ENCODE measurements around the gene ARHGAP28. TPM values are rescaled to one million over a fixed set of nuclear protein-coding genes. Genes with fewer than 3 reads are reported as not detected.

The ARHGAP28 gene
- total RNA-seq, 1 experiment from 2014 or later: 9.2 TPM

- Histone ChIP-seq H3K56ac (ENCODE audit: insufficient read length, low read depth, low read length) (no peak overlapping the region), H4K8ac (replicated peaks; ENCODE audit: insufficient read length, low read depth, low read length) (no peak overlapping the region), H3K9ac (ENCODE audit: extremely low read depth, insufficient read length, low read length) (no peak overlapping the region), H2BK12ac (ENCODE audit: insufficient read length, low read depth, low read length) (no peak overlapping the region), H3K79me2 (ENCODE audit: insufficient read depth, low read length) (no peaks in the 10 kb centered on the region), H4K5ac (ENCODE audit: insufficient read length, low read depth, low read length) (no peak overlapping the region), H3K14ac (ENCODE audit: insufficient read depth, low read length) (no peak overlapping the region), H3K27ac (ENCODE audit: insufficient read length, low read depth, low read length) (no peak overlapping the region), H2AK5ac (ENCODE audit: insufficient read length, low read length) (no peak overlapping the region), H2AFZ (ENCODE audit: low read length) (no peak overlapping the region), H2BK20ac (ENCODE audit: low read depth, low read length, poor library complexity, severe bottlenecking) (no peak overlapping the region), H3K23me2 (ENCODE audit: insufficient read length, low read depth, low read length, poor library complexity, severe bottlenecking) (no peaks in the 10 kb centered on the region), H3K18ac (ENCODE audit: insufficient read length, low read depth, low read length) (no peak overlapping the region), H2BK5ac (ENCODE audit: insufficient read length, low read length) (no peak overlapping the region), H3K4me2 (ENCODE audit: insufficient read depth, insufficient read length, low read length) (no peak overlapping the region), H3K27me3 (ENCODE audit: insufficient read depth, low read length) (no peaks in the 10 kb centered on the region), H2BK15ac (ENCODE audit: low read depth, low read length) (no peak overlapping the region), H3T11ph (ENCODE audit: low read length) (no peak overlapping the region), H4K20me1 (ENCODE audit: control insufficient read depth, insufficient read depth, insufficient read length) (no peaks in the 10 kb centered on the region), H4K91ac (ENCODE audit: insufficient read length, low read depth, low read length) (no peak overlapping the region), H3K9me3 (ENCODE audit: control insufficient read depth, low read depth, low read length) (no peaks in the 10 kb centered on the region), H3K4me1 (ENCODE audit: insufficient read depth, low read length) (peaks cover 6% of the 10 kb centered on the region; the same call in 1 of the 2 replicates), H3K4ac (ENCODE audit: low read depth, low read length) (no peak overlapping the region), H2BK120ac (ENCODE audit: low read depth, low read length, poor library complexity, severe bottlenecking) (no peak overlapping the region), H3K79me1 (ENCODE audit: insufficient read depth, low read depth, low read length, poor library complexity, severe bottlenecking) (no peaks in the 10 kb centered on the region), H3K23ac (ENCODE audit: insufficient read length, low read depth, low read length) (no peak overlapping the region)
- H3K27ac Mint-ChIP-seq: no peak overlapping the region; a peak in 1 of 7 replicates
- peaks cover 15 to 27% of the 10 kb centered on the region in 2 experiments for H3K4me1 Mint-ChIP-seq
- WGBS (ENCODE audit: extremely low coverage, insufficient read length, low lambda C conversion rate): no CpG with 5 or more reads among the region's 8 CpGs
- no peaks in the 10 kb centered on the region; a peak in 1 of 5 replicates for H3K9me3 Mint-ChIP-seq
- DNase-seq: no peak
- TF ChIP-seq CTCF (conservative IDR thresholded peaks at IDR 0.05): no peak
- H3K27me3 Mint-ChIP-seq (ENCODE audit: low read depth): no peaks in the 10 kb centered on the region
- H3K36me3 Mint-ChIP-seq (ENCODE audit: insufficient read depth in 1 of 3, low read depth in 3 of 3): peaks cover 2 to 10% (median 5%) of the 10 kb centered on the region in 3 experiments; a peak in 4 of 7 replicates
- no peak overlapping the region for H3K4me3 Mint-ChIP-seq
These were observed 155.5 kb downstream of the ARHGAP28 start for GRCh38 chr18:6885006-6885481.
